AG10803 (cell line): ENCODE data around the gene CTDSP2.
"Not testable (repeated sequence)": the region's sequence is repeated elsewhere in the genome, so short reads cannot be mapped to it uniquely, and the experiment has no call there.

Experiments
- DNase-seq: peaks from one replicate; pipeline ENCODE4 v3.0.0; 2010; ENCODE audit warnings: low read depth
- H3K4me3 ChIP-seq: 2 replicates; pipeline ENCODE4 v1.5.1; 2011; ENCODE audit warnings: mild to moderate bottlenecking, low read length, control low read depth
- TF ChIP-seq, protein P1 (sequence below): conservative IDR thresholded peaks from 2 replicates; pipeline ENCODE4 v1.5.1; 2011; ENCODE audit warnings: mild to moderate bottlenecking, low read length, control low read depth, inconsistent platforms

The CTDSP2 gene

DNA sequence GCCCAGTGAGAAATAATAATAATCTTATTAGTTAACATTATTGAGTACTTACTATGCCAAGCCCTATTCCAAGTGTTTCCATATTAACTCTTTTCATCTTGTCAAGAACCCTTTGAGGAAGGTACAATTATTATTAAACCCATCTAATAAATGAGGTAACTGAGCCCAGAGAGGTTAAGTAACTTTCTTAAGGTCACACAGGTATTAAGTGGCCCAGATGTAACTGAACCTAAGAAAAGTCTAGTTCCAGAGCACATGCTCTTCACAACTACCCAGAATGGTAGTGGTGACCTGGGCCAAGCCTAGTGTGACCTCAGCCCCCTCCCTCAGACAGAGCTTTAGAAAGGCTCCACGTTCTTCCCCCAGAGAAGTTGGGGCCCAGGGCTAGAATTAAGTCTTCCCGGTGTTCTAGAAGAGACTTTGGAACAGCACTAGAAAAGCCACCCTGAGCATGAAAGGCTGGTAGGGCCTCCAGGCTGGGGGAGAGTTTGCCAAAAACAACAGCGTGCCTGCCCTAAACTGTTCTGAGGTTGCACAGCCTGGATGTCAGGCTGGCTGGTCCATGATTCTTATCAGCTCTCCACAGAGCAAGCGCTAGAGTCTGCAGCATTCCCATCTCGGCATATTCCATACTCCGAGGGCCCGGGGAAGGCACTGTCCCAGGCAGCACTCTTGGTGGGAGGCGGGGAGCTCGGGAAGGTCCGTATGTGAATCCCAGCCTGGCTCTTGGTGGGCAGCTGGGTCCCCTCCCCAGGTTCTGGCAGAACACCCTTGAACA, 41.3 kb upstream of the CTDSP2 start:
- peak; percentile 62 for DNase-seq
- TF ChIP-seq, protein P1, sequence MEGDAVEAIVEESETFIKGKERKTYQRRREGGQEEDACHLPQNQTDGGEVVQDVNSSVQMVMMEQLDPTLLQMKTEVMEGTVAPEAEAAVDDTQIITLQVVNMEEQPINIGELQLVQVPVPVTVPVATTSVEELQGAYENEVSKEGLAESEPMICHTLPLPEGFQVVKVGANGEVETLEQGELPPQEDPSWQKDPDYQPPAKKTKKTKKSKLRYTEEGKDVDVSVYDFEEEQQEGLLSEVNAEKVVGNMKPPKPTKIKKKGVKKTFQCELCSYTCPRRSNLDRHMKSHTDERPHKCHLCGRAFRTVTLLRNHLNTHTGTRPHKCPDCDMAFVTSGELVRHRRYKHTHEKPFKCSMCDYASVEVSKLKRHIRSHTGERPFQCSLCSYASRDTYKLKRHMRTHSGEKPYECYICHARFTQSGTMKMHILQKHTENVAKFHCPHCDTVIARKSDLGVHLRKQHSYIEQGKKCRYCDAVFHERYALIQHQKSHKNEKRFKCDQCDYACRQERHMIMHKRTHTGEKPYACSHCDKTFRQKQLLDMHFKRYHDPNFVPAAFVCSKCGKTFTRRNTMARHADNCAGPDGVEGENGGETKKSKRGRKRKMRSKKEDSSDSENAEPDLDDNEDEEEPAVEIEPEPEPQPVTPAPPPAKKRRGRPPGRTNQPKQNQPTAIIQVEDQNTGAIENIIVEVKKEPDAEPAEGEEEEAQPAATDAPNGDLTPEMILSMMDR: no peak
- H3K4me3 ChIP-seq: peak overlapping the region; percentile 12; the same call in 1 of the 2 replicates

DNA sequence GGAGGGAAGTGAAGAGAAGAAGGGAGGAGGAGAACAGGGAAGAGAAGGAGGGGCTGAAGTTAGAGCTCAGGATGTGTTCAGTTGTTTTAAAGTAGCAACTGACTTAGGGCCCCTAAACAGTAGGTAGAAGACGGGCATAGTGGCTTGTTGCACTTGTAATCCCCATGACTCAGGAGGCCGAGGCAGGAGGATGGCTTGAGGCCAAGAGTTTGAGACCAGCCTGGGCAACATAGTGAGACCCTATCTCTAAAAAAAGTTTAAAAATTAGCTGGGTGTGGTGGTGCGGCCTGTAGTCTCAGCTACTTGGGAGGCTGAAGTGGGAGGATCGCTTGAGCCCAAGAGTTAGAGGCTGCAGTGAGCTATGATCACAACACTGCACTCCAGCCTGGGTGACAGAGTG, 40.4 kb upstream of the CTDSP2 start:
- not testable (repeated sequence) for H3K4me3 ChIP-seq, DNase-seq

DNA sequence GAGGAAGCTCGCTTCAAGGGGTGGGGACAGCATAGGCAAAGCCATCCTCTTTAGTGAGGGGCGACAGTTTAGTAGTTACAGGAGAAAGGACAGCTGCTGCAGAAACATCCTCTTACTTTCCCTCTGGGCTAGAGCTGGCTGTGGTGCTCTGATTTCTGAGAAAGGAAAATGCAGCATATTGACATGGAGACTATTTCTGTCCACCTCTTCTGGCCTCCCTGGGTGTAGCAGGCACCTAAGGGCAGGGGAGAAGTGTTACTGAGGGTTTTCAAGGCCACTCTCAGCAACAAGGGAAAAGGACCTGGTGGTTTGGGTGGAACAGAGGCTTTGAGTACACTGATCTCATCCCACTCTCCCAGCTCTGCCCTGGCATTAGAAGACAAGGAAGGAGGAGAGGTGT, 40.0 kb upstream of the CTDSP2 start:
- H3K4me3 ChIP-seq: no peak overlapping the region
- DNase-seq: no peak
- TF ChIP-seq, protein P1: no peak

DNA sequence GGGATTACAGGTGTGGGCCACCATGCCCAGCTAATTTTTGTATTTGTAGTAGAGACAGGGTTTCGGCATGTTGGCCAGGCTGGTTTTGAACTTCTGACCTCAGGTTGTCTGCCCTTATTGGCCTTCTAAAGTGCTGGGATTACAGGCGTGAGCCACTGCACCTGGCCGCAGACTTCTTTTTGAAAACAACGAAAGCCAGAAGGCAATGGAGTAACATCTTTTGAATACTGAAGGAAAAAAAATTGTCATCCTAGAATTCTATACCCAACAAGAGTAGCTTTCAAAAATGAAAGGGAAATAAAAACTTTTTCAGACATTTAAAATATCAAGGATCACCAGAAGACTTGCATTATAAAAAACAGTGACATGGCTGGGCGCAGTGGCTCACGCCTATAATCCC, 38.7 kb upstream of the CTDSP2 start:
- TF ChIP-seq, protein P1: no peak
- no peak overlapping the region for H3K4me3 ChIP-seq
- DNase-seq: no peak

DNA sequence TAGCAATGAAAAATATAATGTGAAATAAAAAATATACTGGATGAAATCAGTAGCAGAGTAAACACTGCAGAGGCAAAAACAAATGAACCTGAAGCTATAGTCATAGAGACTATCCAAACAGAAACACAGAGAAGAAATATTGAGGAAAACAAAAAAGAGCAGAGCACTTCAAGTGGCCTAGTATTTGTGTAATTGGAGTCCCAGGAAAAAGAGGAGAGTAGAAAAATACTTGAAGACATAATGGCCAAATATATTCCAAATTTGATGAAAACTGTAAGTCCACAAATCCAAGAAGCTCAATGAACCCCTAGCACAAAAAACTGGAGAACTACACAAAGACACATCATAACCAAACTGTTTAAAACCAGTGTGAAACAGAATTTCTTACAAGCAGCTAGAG, 37.2 kb upstream of the CTDSP2 start:
- DNase-seq: no peak
- TF ChIP-seq, protein P1: no peak

DNA sequence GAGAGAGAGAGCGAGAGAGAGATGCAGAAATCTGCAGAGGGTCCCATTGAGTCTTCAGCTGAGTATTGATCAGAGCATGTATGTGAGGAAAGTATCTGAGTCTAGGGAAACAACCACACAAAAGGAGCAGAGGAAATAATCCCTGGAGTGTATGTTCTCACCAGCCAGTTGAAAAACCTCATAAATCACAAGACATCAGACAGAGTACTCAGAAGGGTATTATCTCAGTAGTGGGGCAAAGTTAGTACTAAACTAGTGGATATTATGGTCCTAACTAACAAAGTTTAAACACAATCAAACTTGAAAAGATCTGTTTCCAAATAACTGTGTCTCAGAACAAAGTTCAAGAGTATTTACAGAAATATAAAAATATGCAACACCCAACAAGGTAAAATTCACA, 36.5 kb upstream of the CTDSP2 start:
- DNase-seq: no peak
- H3K4me3 ChIP-seq: no peak overlapping the region
- TF ChIP-seq, protein P1: no peak

More for the DNA sequence above, 37.2 kb upstream of the CTDSP2 start:
- no peak overlapping the region for H3K4me3 ChIP-seq

DNA sequence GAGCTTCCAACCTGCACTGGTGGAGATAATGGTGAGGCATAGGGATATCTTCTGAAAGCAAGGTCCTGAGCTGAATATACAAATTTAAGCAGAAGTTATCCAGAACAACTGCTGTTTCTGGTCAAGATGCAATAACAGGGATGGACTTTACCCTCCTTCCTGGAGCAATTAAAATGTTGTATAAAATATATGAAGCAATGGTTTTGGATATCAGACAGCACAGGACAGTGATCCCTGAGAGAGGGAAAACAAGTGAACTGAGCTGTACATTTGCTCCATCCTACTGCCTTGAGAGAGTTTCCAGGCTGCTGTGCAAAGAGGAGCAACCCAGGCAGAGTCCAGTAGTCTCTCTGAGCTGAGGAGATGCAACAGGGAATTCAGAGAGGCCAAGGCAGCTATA, 36.0 kb upstream of the CTDSP2 start:
- TF ChIP-seq, protein P1: no peak
- no peak overlapping the region for H3K4me3 ChIP-seq
- no peak for DNase-seq
